SK-N-SH (cell line): ENCODE results near the gene FBXL7. TPM values are rescaled to one million over a fixed set of nuclear protein-coding genes. Genes with fewer than 3 reads are reported as not detected.

ENCODE experiments used
- CTCF ChIA-PET: fragments of 300-600, 350-600 bp; formaldehyde crosslinking; extraction: SDS; loops from one replicate; lab custom pipeline; 2021; lab: Yijun Ruan, JAX
- POLR2A ChIA-PET: fragments of 350-600 bp; sonication (Branson Sonifier 250); formaldehyde crosslinking; extraction: SDS; loops from one replicate; lab custom pipeline; 2020; ENCODE audit warnings: antibody characterized with exemption, inconsistent platforms; lab: Yijun Ruan, JAX
- DNase-seq: peaks from one replicate; pipeline ENCODE4 v3.0.0; 2012
- H2AFZ ChIP-seq: fragments of 200-600 bp; sonication (generic); 2 replicates; pipeline ENCODE4 v1.8.1; 2016; ENCODE audit warnings: antibody characterized with exemption, mild to moderate bottlenecking, low read depth
- H3F3A ChIP-seq: fragments of 200-600 bp; sonication (generic); replicated peaks from 2 replicates; pipeline ENCODE3; 2016; ENCODE audit warnings: antibody characterized with exemption, mild to moderate bottlenecking; ENCODE audit not compliant: insufficient read depth
- H3K27ac ChIP-seq, 2 experiments: fragments of 200-500 bp in 1 of 2; fragments of 200-600 bp in 1 of 2; sonication (Bioruptor generic) in 1 of 2; sonication (generic), shearing (Covaris generic) in 1 of 2; 2 replicates each; pipeline versions ENCODE4 v1.5.1 to v1.6.1; 2014 to 2016; ENCODE audit warnings: low read depth in 2 of 2, inconsistent platforms in 1 of 2, low read length in 1 of 2, mild to moderate bottlenecking in 1 of 2, mixed read lengths in 1 of 2
- H3K27me3 ChIP-seq: fragments of 200-600 bp; sonication (generic), shearing (Covaris generic); 2 replicates; pipeline ENCODE4 v1.6.1; 2016; ENCODE audit warnings: mixed run types; ENCODE audit not compliant: insufficient read depth
- H3K36me3 ChIP-seq, 2 experiments: fragments of 200-500 bp in 1 of 2; fragments of 200-600 bp in 1 of 2; sonication (Bioruptor generic) in 1 of 2; sonication (generic) in 1 of 2; replicated peaks in 1 of 2; 2 replicates each; pipeline versions ENCODE3 to v1.5.1; 2014 to 2016; ENCODE audit warnings: low read length in 1 of 2, mild to moderate bottlenecking in 1 of 2; ENCODE audit not compliant: insufficient read depth in 2 of 2, control insufficient read depth in 1 of 2
- H3K4me1 ChIP-seq, 2 experiments: fragments of 200-500 bp in 1 of 2; fragments of 200-600 bp in 1 of 2; sonication (Bioruptor generic) in 1 of 2; sonication (generic), shearing (Covaris generic) in 1 of 2; 2 replicates each; pipeline versions ENCODE4 v1.5.1 to v1.6.1; 2014 to 2016; ENCODE audit warnings: low read depth in 1 of 2, low read length in 1 of 2, mixed run types in 1 of 2; ENCODE audit not compliant: insufficient read depth in 2 of 2, control insufficient read depth in 1 of 2
- H3K4me2 ChIP-seq: fragments of 200-600 bp; sonication (generic), shearing (Covaris generic); 2 replicates; pipeline ENCODE4 v1.6.1; 2017; ENCODE audit warnings: mixed run types
- H3K4me3 ChIP-seq, 2 experiments: fragments of 200-500 bp in 1 of 2; fragments of 200-600 bp in 1 of 2; sonication (Bioruptor generic) in 1 of 2; sonication (generic), shearing (Covaris generic) in 1 of 2; 2 replicates each; pipeline versions ENCODE4 v1.5.1 to v1.8.1; 2014 to 2016; ENCODE audit warnings: low read depth in 2 of 2, inconsistent platforms in 1 of 2, low read length in 1 of 2, mild to moderate bottlenecking in 1 of 2, mixed read lengths in 1 of 2, moderate library complexity in 1 of 2
- H3K79me2 ChIP-seq: fragments of 200-600 bp; sonication (generic); 2 replicates; pipeline ENCODE4 v1.8.1; 2017; ENCODE audit warnings: mild to moderate bottlenecking; ENCODE audit not compliant: insufficient read depth
- H3K9ac ChIP-seq: fragments of 200-600 bp; sonication (generic); 2 replicates; pipeline ENCODE4 v1.6.1; 2017; ENCODE audit warnings: mixed run types
- H3K9me2 ChIP-seq: fragments of 200-600 bp; sonication (generic); 2 replicates; pipeline ENCODE4 v1.6.1; 2017; ENCODE audit warnings: mixed run types
- H3K9me3 ChIP-seq: fragments of 200-600 bp; sonication (generic); 2 replicates; pipeline ENCODE4 v1.6.1; 2017; ENCODE audit warnings: mixed run types, mild to moderate bottlenecking, moderate library complexity
- H4K20me1 ChIP-seq: fragments of 200-600 bp; sonication (generic); 2 replicates; pipeline ENCODE4 v1.6.1; 2017; ENCODE audit warnings: mild to moderate bottlenecking, mixed run types; ENCODE audit not compliant: insufficient read depth
- CHD2 ChIP-seq: fragments of 150-350 bp; IDR thresholded peaks from 2 replicates; pipeline ENCODE4 v1.6.1; 2018; ENCODE audit warnings: low read length; ENCODE audit not compliant: partially characterized antibody
- ELF1 ChIP-seq: IDR thresholded peaks from 2 replicates; pipeline ENCODE4 v1.4.0; 2012
- EP300 ChIP-seq, 2 experiments: IDR thresholded peaks; 2 replicates each; pipeline versions ENCODE4 v1.4.0 to v1.6.1; 2012; ENCODE audit warnings: borderline replicate concordance in 1 of 2, low read depth in 1 of 2, low read length in 1 of 2
- FOXM1 ChIP-seq: IDR thresholded peaks from 2 replicates; pipeline ENCODE4 v1.4.0; 2012; ENCODE audit warnings: low read depth, mild to moderate bottlenecking
- GABPA ChIP-seq: IDR thresholded peaks from 2 replicates; pipeline ENCODE4 v1.4.0; 2012; ENCODE audit warnings: low read depth, mild to moderate bottlenecking
- GATA2 ChIP-seq: sonication (generic); formaldehyde crosslinking; IDR thresholded peaks from 2 replicates; pipeline ENCODE4 v1.5.0; 2020; ENCODE audit warnings: mild to moderate bottlenecking, missing genetic modification reagents
- IRF3 ChIP-seq: fragments of 150-350 bp; IDR thresholded peaks from 2 replicates; pipeline ENCODE4 v1.6.1; 2016; ENCODE audit warnings: mild to moderate bottlenecking, low read depth, low read length
- JUND ChIP-seq: IDR thresholded peaks from 2 replicates; pipeline ENCODE4 v1.4.0; 2012
- MAX ChIP-seq: IDR thresholded peaks from 2 replicates; pipeline ENCODE4 v1.4.0; 2012; ENCODE audit warnings: low read depth
- MEF2A ChIP-seq: IDR thresholded peaks from 2 replicates; pipeline ENCODE4 v1.4.0; 2012; ENCODE audit warnings: low read depth, borderline replicate concordance
- NFIC ChIP-seq: IDR thresholded peaks from 2 replicates; pipeline ENCODE4 v1.4.0; 2012; ENCODE audit warnings: borderline replicate concordance
- NRF1 ChIP-seq: IDR thresholded peaks from 2 replicates; pipeline ENCODE4 v1.6.1; 2012; ENCODE audit warnings: low read depth, mild to moderate bottlenecking, low read length
- RAD21 ChIP-seq: IDR thresholded peaks from 2 replicates; pipeline ENCODE4 v1.6.1; 2012; ENCODE audit warnings: mild to moderate bottlenecking, low read length
- RFX5 ChIP-seq: IDR thresholded peaks from 2 replicates; pipeline ENCODE4 v1.6.1; 2012; ENCODE audit warnings: mild to moderate bottlenecking, improper control_type of control experiment, low read length
- RXRA ChIP-seq: IDR thresholded peaks from 2 replicates; pipeline ENCODE4 v1.4.0; 2012; ENCODE audit warnings: low read depth, mild to moderate bottlenecking, borderline replicate concordance
- SMC3 ChIP-seq: IDR thresholded peaks from 2 replicates; pipeline ENCODE4 v1.6.1; 2012; ENCODE audit warnings: low read depth, low read length, improper control_type of control experiment
- TCF12 ChIP-seq: IDR thresholded peaks from 2 replicates; pipeline ENCODE4 v1.4.0; 2012
- TEAD4 ChIP-seq: IDR thresholded peaks from 2 replicates; pipeline ENCODE4 v1.4.0; 2012; ENCODE audit warnings: mild to moderate bottlenecking, borderline replicate concordance; ENCODE audit not compliant: insufficient read depth
- USF2 ChIP-seq: fragments of 150-350 bp; IDR thresholded peaks from 2 replicates; pipeline ENCODE4 v1.6.1; 2017; ENCODE audit warnings: antibody characterized with exemption, low read length, low read depth, borderline replicate concordance
- ZBTB33 ChIP-seq: IDR thresholded peaks from 2 replicates; pipeline ENCODE4 v1.4.0; 2012; ENCODE audit warnings: low read depth, borderline replicate concordance
- WGBS: methylation state at CpG from one replicate; pipeline ENCODE4 v1.1.6; 2017; ENCODE audit warnings: low lambda C conversion rate; 5-methylcytosine and 5-hydroxymethylcytosine counted together
- polyA plus RNA-seq, 3 experiments: library from polyadenylated mRNA; depleted of rRNA; stranded (reverse); fragments of >200 nt; gene quantifications; 2 replicates each; pipeline ENCODE4 v1.2.3, GENCODE V29; 2012
- TF ChIP-seq, protein P1 (sequence below): IDR thresholded peaks from 2 replicates; pipeline ENCODE4 v1.6.1; 2012; ENCODE audit warnings: mild to moderate bottlenecking, low read depth, low read length, moderate library complexity
- TF ChIP-seq, protein P2 (sequence below): IDR thresholded peaks from 2 replicates; pipeline ENCODE4; 2012
- TF ChIP-seq, protein P3 (sequence below): IDR thresholded peaks from 2 replicates; pipeline ENCODE4 v1.4.0; 2012; ENCODE audit warnings: low read depth, borderline replicate concordance

FBXL7 gene
- polyA plus RNA-seq, 1 of the 3 experiments (the other 2 are of a cell fraction), result 7.0 TPM

- Histone ChIP-seq H3K9me3 (no peaks in the 10 kb centered on the region), H3K4me1 (peaks cover 0 to 9% of the 10 kb centered on the region in 2 experiments; a peak in 2 of 4 replicates), H3K4me2 (no peak overlapping the region), H3K27me3 (no peaks in the 10 kb centered on the region; the same call in 1 of the 2 replicates), H2AFZ (no peak overlapping the region), H4K20me1 (no peaks in the 10 kb centered on the region), H3F3A (no peaks in the 10 kb centered on the region), H3K36me3 (no peaks in the 10 kb centered on the region), H3K9me2 (no peaks in the 10 kb centered on the region), H3K27ac (no peak overlapping the region; a peak in 1 of 4 replicates), H3K79me2 (no peaks in the 10 kb centered on the region), H3K9ac (no peak overlapping the region), H3K4me3 (no peak overlapping the region)
- WGBS, result 18% methylated on average over 4 of the region's 4 CpGs
- ChIA-PET CTCF (interaction anchor here (0.9 to 1.8 kb wide), 2 partner anchors 48 to 378 kb away, joined by 3 to 6 read pairs; no protein-coding TSS in a partner anchor), POLR2A (no interaction called here)
- DNase-seq, result peak; percentile 53
- TF ChIP-seq, protein P1, sequence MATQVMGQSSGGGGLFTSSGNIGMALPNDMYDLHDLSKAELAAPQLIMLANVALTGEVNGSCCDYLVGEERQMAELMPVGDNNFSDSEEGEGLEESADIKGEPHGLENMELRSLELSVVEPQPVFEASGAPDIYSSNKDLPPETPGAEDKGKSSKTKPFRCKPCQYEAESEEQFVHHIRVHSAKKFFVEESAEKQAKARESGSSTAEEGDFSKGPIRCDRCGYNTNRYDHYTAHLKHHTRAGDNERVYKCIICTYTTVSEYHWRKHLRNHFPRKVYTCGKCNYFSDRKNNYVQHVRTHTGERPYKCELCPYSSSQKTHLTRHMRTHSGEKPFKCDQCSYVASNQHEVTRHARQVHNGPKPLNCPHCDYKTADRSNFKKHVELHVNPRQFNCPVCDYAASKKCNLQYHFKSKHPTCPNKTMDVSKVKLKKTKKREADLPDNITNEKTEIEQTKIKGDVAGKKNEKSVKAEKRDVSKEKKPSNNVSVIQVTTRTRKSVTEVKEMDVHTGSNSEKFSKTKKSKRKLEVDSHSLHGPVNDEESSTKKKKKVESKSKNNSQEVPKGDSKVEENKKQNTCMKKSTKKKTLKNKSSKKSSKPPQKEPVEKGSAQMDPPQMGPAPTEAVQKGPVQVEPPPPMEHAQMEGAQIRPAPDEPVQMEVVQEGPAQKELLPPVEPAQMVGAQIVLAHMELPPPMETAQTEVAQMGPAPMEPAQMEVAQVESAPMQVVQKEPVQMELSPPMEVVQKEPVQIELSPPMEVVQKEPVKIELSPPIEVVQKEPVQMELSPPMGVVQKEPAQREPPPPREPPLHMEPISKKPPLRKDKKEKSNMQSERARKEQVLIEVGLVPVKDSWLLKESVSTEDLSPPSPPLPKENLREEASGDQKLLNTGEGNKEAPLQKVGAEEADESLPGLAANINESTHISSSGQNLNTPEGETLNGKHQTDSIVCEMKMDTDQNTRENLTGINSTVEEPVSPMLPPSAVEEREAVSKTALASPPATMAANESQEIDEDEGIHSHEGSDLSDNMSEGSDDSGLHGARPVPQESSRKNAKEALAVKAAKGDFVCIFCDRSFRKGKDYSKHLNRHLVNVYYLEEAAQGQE, result no peak
- TF ChIP-seq SMC3, result no peak
- no peak for TF ChIP-seq RFX5
- TF ChIP-seq GATA2 (CRISPR knock-in tag), result peak; percentile 68
- TF ChIP-seq MAX, result no peak
- TF ChIP-seq USF2, result no peak
- TF ChIP-seq TCF12, result 0 out of 2 replicates have a peak, but pooled peaks have one; percentile 18
- TF ChIP-seq ZBTB33, result no peak
- peak in 1 of 2 experiments; percentile 76; a peak in 2 of 4 replicates for TF ChIP-seq EP300 (IDR thresholded peaks at IDR 0.05; ENCODE audit: borderline replicate concordance in 1 of 2, low read depth in 1 of 2, low read length in 1 of 2)
- TF ChIP-seq MEF2A, result no peak
- no peak for TF ChIP-seq NRF1
- TF ChIP-seq TEAD4, result no peak
- TF ChIP-seq RXRA, result no peak
- TF ChIP-seq ELF1, result no peak
- 0 out of 2 replicates have a peak, but pooled peaks have one; percentile 13 for TF ChIP-seq RAD21
- TF ChIP-seq, protein P2, sequence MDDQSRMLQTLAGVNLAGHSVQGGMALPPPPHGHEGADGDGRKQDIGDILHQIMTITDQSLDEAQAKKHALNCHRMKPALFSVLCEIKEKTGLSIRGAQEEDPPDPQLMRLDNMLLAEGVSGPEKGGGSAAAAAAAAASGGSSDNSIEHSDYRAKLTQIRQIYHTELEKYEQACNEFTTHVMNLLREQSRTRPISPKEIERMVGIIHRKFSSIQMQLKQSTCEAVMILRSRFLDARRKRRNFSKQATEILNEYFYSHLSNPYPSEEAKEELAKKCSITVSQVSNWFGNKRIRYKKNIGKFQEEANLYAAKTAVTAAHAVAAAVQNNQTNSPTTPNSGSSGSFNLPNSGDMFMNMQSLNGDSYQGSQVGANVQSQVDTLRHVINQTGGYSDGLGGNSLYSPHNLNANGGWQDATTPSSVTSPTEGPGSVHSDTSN, result no peak
- no peak for TF ChIP-seq IRF3
- TF ChIP-seq FOXM1, result no peak
- TF ChIP-seq CHD2, result peak; percentile 57
- TF ChIP-seq JUND, result no peak
- TF ChIP-seq, protein P3, sequence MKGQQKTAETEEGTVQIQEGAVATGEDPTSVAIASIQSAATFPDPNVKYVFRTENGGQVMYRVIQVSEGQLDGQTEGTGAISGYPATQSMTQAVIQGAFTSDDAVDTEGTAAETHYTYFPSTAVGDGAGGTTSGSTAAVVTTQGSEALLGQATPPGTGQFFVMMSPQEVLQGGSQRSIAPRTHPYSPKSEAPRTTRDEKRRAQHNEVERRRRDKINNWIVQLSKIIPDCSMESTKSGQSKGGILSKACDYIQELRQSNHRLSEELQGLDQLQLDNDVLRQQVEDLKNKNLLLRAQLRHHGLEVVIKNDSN, result no peak
- no peak for TF ChIP-seq GABPA
- TF ChIP-seq NFIC, result no peak
Measured at GRCh38 chr5:15483351-15484097, 16.5 kb upstream of the FBXL7 start.
